DOHH2 (cell line): Measurements from ENCODE around the gene CCP110.

Experiments used
- CTCF ChIP-seq: fragments of 200-600 bp; sonication (generic); IDR thresholded peaks from one replicate; pipeline ENCODE4 v1.5.1; 2014; ENCODE audit warnings: antibody characterized with exemption, mild to moderate bottlenecking, low read depth, low read length; ENCODE audit not compliant: poor library complexity, severe bottlenecking
- EZH2phosphoT487 ChIP-seq: fragments of 200-600 bp; sonication (generic); IDR thresholded peaks from 2 replicates; pipeline ENCODE4 v1.6.1; 2017; ENCODE audit warnings: borderline replicate concordance, mild to moderate bottlenecking, antibody characterized with exemption, low read length, moderate library complexity, mixed read lengths

- no peak for TF ChIP-seq CTCF
- TF ChIP-seq EZH2phosphoT487 = no peak
These were observed 1.4 kb upstream of the CCP110 start for GRCh38 chr16:19522397-19522732.
